Esophagus muscularis mucosa (tissue), 4 donors: ENCODE measurements around the gene CCDC106. TPM values are rescaled to one million over a fixed set of nuclear protein-coding genes. Genes with fewer than 3 reads are reported as not detected.

ENCODE experiments used
- DNase-seq: peaks from one replicate; pipeline ENCODE4 v3.0.0-alpha.2; 2017; ENCODE audit errors: extremely low spot score
- H3K27ac ChIP-seq, 4 donors: fragments of 200-600 bp; sonication (generic); replicated peaks in 1 of 4; 1 replicate in 3 of 4; 2 replicates in 1 of 4; pipeline ENCODE4 v1.5.1; 2016 to 2019; ENCODE audit warnings: mild to moderate bottlenecking in 1 of 4
- H3K27me3 ChIP-seq, 4 donors: fragments of 200-600 bp; sonication (generic); one replicate each; pipeline versions ENCODE4 v1.5.1 to v1.6.0; 2016 to 2019
- H3K36me3 ChIP-seq, 4 donors: fragments of 200-600 bp; sonication (generic); one replicate each; pipeline ENCODE4 v1.5.1; 2016 to 2019
- H3K4me1 ChIP-seq, 4 donors: fragments of 200-600 bp; sonication (generic); one replicate each; pipeline ENCODE4 v1.5.1; 2016 to 2019
- H3K4me3 ChIP-seq, 4 donors: fragments of 200-600 bp; sonication (generic); 1 replicate in 2 of 4; 2 replicates in 2 of 4; pipeline ENCODE4 v1.5.1; 2016 to 2019; ENCODE audit warnings: mild to moderate bottlenecking in 4 of 4, moderate library complexity in 1 of 4
- H3K9me3 ChIP-seq, 4 donors: fragments of 200-600 bp; sonication (generic); 1 replicate in 3 of 4; 2 replicates in 1 of 4; pipeline ENCODE4 v1.5.1; 2016 to 2019
- CTCF ChIP-seq, 3 experiments: fragments of 200-600 bp in 2 of 3; fragments of 450-650 bp in 1 of 3; sonication (generic) in 2 of 3; IDR thresholded peaks; one replicate each; pipeline ENCODE4 v1.5.1; 2017 to 2019; ENCODE audit warnings: antibody characterized with exemption in 3 of 3, mild to moderate bottlenecking in 2 of 3, moderate library complexity in 1 of 3
- EP300 ChIP-seq: sonication (generic); formaldehyde crosslinking; IDR thresholded peaks from one replicate; pipeline ENCODE4 v1.6.1; 2017; ENCODE audit warnings: antibody characterized with exemption
- POLR2A ChIP-seq: fragments of 450-650 bp; IDR thresholded peaks from one replicate; pipeline ENCODE4 v1.6.1; 2017; ENCODE audit warnings: antibody characterized with exemption, moderate library complexity, mild to moderate bottlenecking, low read depth
- POLR2AphosphoS5 ChIP-seq, 2 donors: sonication (generic); formaldehyde crosslinking; IDR thresholded peaks; one replicate each; pipeline ENCODE4 v1.6.1; 2017; ENCODE audit warnings: antibody characterized with exemption in 2 of 2
- WGBS: methylation state at CpG from one replicate; pipeline ENCODE4 v1.1.5; 2018; 5-methylcytosine and 5-hydroxymethylcytosine counted together
- intact Hi-C: fragments of 100-400 bp; cut with DNase I; formaldehyde crosslinking; loops from one replicate; pipeline ENCODE4 v1.15.1; 2023
- total RNA-seq, 4 donors: library from RNA; depleted of rRNA; stranded (reverse); fragments of >200 nt; gene quantifications; one replicate each; pipeline versions ENCODE4 v1.1.0 to v1.2.1, GENCODE V29; 2016

The CCDC106 gene
- 10 to 100 TPM in 3 of 4 donors, 1 to 10 TPM in 1; 9.4 to 22.0 (median 19.2) TPM for total RNA-seq

DNA sequence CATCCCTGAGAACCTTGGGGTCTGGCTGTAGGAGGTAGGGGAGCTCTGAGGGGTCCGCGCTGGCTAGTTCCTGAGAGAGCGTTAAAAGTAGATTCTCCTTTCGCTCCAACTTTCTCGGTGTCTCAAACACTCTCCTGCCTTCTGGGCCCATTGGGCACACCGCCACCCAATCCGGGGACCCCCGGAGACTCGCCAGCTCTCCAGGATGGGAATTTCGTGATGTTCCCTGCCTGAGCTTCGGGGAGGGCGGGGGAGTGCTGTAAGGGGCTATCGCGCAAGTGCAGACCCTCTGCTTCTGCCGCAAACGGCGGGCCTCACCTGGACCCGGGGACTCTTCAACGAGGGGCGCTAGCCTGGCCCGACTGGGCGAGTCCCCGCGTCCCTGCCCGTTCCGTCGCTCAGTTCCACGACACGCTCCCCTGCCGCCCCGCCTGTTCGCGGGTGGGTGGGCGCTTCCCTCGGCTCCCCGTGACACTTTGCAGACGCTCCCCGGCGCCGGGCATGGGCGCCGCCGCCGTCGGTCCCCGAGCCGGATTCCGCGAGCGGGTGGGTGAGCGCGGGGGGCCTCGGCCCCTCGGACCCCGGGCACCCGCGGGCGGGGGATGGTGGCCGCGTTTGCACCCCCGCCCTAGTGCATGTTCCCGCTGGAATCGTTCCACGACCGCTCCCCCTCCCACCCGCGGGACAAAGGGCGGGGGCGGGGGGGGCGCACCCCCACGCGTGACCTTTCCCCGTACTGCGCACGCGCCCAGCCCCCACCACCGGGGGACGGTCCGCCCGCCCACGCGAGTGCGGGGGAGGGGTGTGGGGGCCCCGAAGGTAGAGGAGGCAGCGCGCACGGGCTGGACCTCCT lies at the start of gene CCDC106:
Gene CCDC106 (plus strand): TSS at position 481 of the 853 bp plus-strand sequence. CDS start 835 bp downstream, outside the sequence.
- TF ChIP-seq POLR2A (no peak), POLR2AphosphoS5 (IDR thresholded peaks at IDR 0.05) (peak; percentile 7 to 53), CTCF (IDR thresholded peaks at IDR 0.05) (peak in 1 of 3 experiments; percentile 6), EP300 (no peak)
- peaks cover 0 to 43% (median 20%) of the 10 kb centered on the region in 4 donors for H3K36me3 ChIP-seq
- H3K27ac ChIP-seq, result peak within 1 kb of the TSS; percentile 83 to 94 (median 86)
- WGBS, result 0% methylated on average over 7 of the region's 87 CpGs
- intact Hi-C loops, result no loop called here
- H3K4me3 ChIP-seq, result peak within 1 kb of the TSS; percentile 74 to 97 (median 86)
- no peaks in the 10 kb centered on the region for H3K27me3 ChIP-seq
- peaks cover 36 to 73% (median 61%) of the 10 kb centered on the region in 4 donors for H3K4me1 ChIP-seq
- DNase-seq, result no peak
- H3K9me3 ChIP-seq, result no peaks in the 10 kb centered on the region

- H3K4me1 ChIP-seq, result peaks cover 8 to 37% (median 20%) of the 10 kb centered on the region in 4 donors
- H3K27ac ChIP-seq, result peak overlapping the region; percentile 95 to 98 (median 96)
- WGBS, result 17% methylated on average over 9 of the region's 26 CpGs
- no peaks in the 10 kb centered on the region for H3K27me3 ChIP-seq
- peak; percentile 98 for DNase-seq
- H3K9me3 ChIP-seq, result no peaks in the 10 kb centered on the region
- TF ChIP-seq EP300, result no peak
- TF ChIP-seq POLR2AphosphoS5 (IDR thresholded peaks at IDR 0.05), result peak in 1 of 2 donors; percentile 33
- intact Hi-C loops, result no loop called here
- peaks cover 9 to 42% (median 33%) of the 10 kb centered on the region in 4 donors for H3K36me3 ChIP-seq
- H3K4me3 ChIP-seq, result peak overlapping the region; percentile 72 to 87 (median 84)
Observed at GRCh38 chr19:55598719-55599467, 49.1 kb upstream of the CCDC106 start.

- Histone ChIP-seq H3K27me3 (no peaks in the 10 kb centered on the region), H3K4me1 (peaks cover 14 to 43% (median 26%) of the 10 kb centered on the region in 4 donors), H3K9me3 (no peaks in the 10 kb centered on the region), H3K36me3 (peaks cover 9 to 40% (median 32%) of the 10 kb centered on the region in 4 donors), H3K27ac (peak within 1 kb of the TSS; percentile 95 to 98 (median 96)), H3K4me3 (peak within 1 kb of the TSS; percentile 72 to 87 (median 84))
- DNase-seq, result peak; percentile 100
- intact Hi-C loops, result no loop called here
- WGBS, result under 1% methylated on average over 23 of the region's 23 CpGs
- TF ChIP-seq POLR2AphosphoS5 (IDR thresholded peaks at IDR 0.05) (peak; percentile 56 to 73), CTCF (IDR thresholded peaks at IDR 0.05) (no peak)
Observed at GRCh38 chr19:55599468-55599841, 48.6 kb upstream of the CCDC106 start, which contains the start of gene FIZ1. Gene FIZ1, minus strand, starts transcription at chr19:55599517. Its CDS starts 1,652 bp downstream, at chr19:55597865.

- WGBS, result under 1% methylated on average over 64 of the region's 97 CpGs
- intact Hi-C loops, result no loop called here
Observed at GRCh38 chr19:55599842-55600661, 48.0 kb upstream of the CCDC106 start, which contains the start of gene ZNF524. Gene ZNF524, plus strand, starts transcription at chr19:55600288. Its CDS starts 1,825 bp downstream, at chr19:55602113.

More at GRCh38 chr19:55599842-55600661, 48.0 kb upstream of the CCDC106 start, which contains the start of gene ZNF524:
- H3K4me3 ChIP-seq, result peak within 1 kb of the TSS; percentile 72 to 87 (median 84)
- DNase-seq, result peak; percentile 98
- no peaks in the 10 kb centered on the region for H3K27me3 ChIP-seq
- H3K36me3 ChIP-seq, result peaks cover 9 to 35% (median 29%) of the 10 kb centered on the region in 4 donors
- H3K4me1 ChIP-seq, result peaks cover 20 to 49% (median 32%) of the 10 kb centered on the region in 4 donors
- no peaks in the 10 kb centered on the region for H3K9me3 ChIP-seq
- TF ChIP-seq POLR2A (no peak), POLR2AphosphoS5 (IDR thresholded peaks at IDR 0.05) (peak in 1 of 2 donors; percentile 41), CTCF (IDR thresholded peaks at IDR 0.05) (no peak)
- peak within 1 kb of the TSS; percentile 95 to 98 (median 96) for H3K27ac ChIP-seq
